OCI-LY1 (cell line): ENCODE data around the gene FCSK.

Experiments used
- H2AFZ ChIP-seq: fragments of 200-600 bp; sonication (generic), shearing (Covaris generic); 2 replicates; pipeline ENCODE4 v1.6.0; 2014; ENCODE audit warnings: antibody characterized with exemption, mild to moderate bottlenecking, low read length
- H3F3A ChIP-seq: fragments of 200-600 bp; sonication (generic), shearing (Covaris generic); 2 replicates; pipeline ENCODE4 v1.6.0; 2014; ENCODE audit warnings: mild to moderate bottlenecking, antibody characterized with exemption, low read length, moderate library complexity; ENCODE audit not compliant: insufficient read depth
- H3K27ac ChIP-seq: fragments of 200-600 bp; sonication (generic); 2 replicates; pipeline ENCODE4 v1.5.1; 2014; ENCODE audit warnings: low read length, mixed run types, mild to moderate bottlenecking, low read depth; ENCODE audit not compliant: poor library complexity, severe bottlenecking
- H3K27me3 ChIP-seq: fragments of 200-600 bp; sonication (generic); 2 replicates; pipeline ENCODE4 v1.6.0; 2014; ENCODE audit warnings: antibody characterized with exemption, mild to moderate bottlenecking, low read length, moderate library complexity; ENCODE audit not compliant: insufficient read depth
- H3K36me3 ChIP-seq: fragments of 200-600 bp; sonication (generic); 2 replicates; pipeline ENCODE4 v1.6.1; 2014; ENCODE audit warnings: mild to moderate bottlenecking, antibody characterized with exemption, low read length, moderate library complexity, mixed read lengths; ENCODE audit not compliant: insufficient read depth
- H3K4me1 ChIP-seq: fragments of 200-600 bp; sonication (generic); 2 replicates; pipeline ENCODE4 v1.5.1; 2014; ENCODE audit warnings: mild to moderate bottlenecking, low read length, moderate library complexity; ENCODE audit not compliant: insufficient read depth, severe bottlenecking
- H3K4me2 ChIP-seq: fragments of 200-600 bp; sonication (generic), shearing (Covaris generic); 2 replicates; pipeline ENCODE4 v1.6.1; 2014; ENCODE audit warnings: low read length
- H3K4me3 ChIP-seq: fragments of 200-600 bp; sonication (generic); 2 replicates; pipeline ENCODE4 v1.5.1; 2014; ENCODE audit warnings: low read length, low read depth, mild to moderate bottlenecking, mixed read lengths; ENCODE audit not compliant: poor library complexity, severe bottlenecking
- H3K79me2 ChIP-seq: fragments of 200-600 bp; shearing (Covaris generic); 2 replicates; pipeline ENCODE4 v1.6.1; 2016; ENCODE audit warnings: mixed run types, low read length, mixed read lengths; ENCODE audit not compliant: insufficient read depth
- H3K9ac ChIP-seq: fragments of 200-600 bp; sonication (generic), shearing (Covaris generic); 2 replicates; pipeline ENCODE4 v1.6.1; 2014; ENCODE audit warnings: mild to moderate bottlenecking, low read length, mixed read lengths
- H3K9me2 ChIP-seq: fragments of 200-600 bp; sonication (generic), shearing (Covaris generic); 2 replicates; pipeline ENCODE4 v1.6.1; 2014; ENCODE audit warnings: low read depth, mild to moderate bottlenecking, low read length, mixed read lengths
- H3K9me3 ChIP-seq: fragments of 200-600 bp; shearing (Covaris generic); 2 replicates; pipeline ENCODE4 v1.6.1; 2014; ENCODE audit warnings: low read length, mixed read lengths
- H4K20me1 ChIP-seq: fragments of 200-600 bp; sonication (generic), shearing (Covaris generic); 2 replicates; pipeline ENCODE4 v1.6.0; 2016; ENCODE audit warnings: mild to moderate bottlenecking, low read length; ENCODE audit not compliant: insufficient read depth
- CTCF ChIP-seq: fragments of 200-600 bp; sonication (generic), shearing (Covaris generic); IDR thresholded peaks from 2 replicates; pipeline ENCODE4 v1.5.1; 2017; ENCODE audit warnings: mild to moderate bottlenecking, antibody characterized with exemption, low read length, moderate library complexity, mixed read lengths
- EZH2 ChIP-seq: fragments of 200-600 bp; sonication (generic), shearing (Covaris generic); IDR thresholded peaks from 2 replicates; pipeline ENCODE4 v1.8.0; 2017; ENCODE audit warnings: borderline replicate concordance, mixed run types, mild to moderate bottlenecking, antibody characterized with exemption, low read length, moderate library complexity, mixed read lengths

The FCSK gene

GRCh38 chr16:70434484-70435260, 19.7 kb upstream of the FCSK start:
- no peak overlapping the region for H3K4me3 ChIP-seq
- H3K27me3 ChIP-seq: no peaks in the 10 kb centered on the region
- H2AFZ ChIP-seq: no peak overlapping the region
- H4K20me1 ChIP-seq: no peaks in the 10 kb centered on the region
- no peaks in the 10 kb centered on the region for H3K9me2 ChIP-seq
- no peak overlapping the region; the same call in 1 of the 2 replicates for H3K4me2 ChIP-seq
- H3K27ac ChIP-seq: peak overlapping the region; percentile 100
- no peak overlapping the region for H3K9ac ChIP-seq
- peaks cover 6% of the 10 kb centered on the region; the same call in 1 of the 2 replicates for H3K36me3 ChIP-seq
- H3K9me3 ChIP-seq: no peaks in the 10 kb centered on the region
- TF ChIP-seq CTCF (no peak), EZH2 (no peak)
- peaks cover 79% of the 10 kb centered on the region for H3K4me1 ChIP-seq
- peaks cover 15% of the 10 kb centered on the region for H3F3A ChIP-seq
- peaks cover 9% of the 10 kb centered on the region; the same call in 1 of the 2 replicates for H3K79me2 ChIP-seq

- Histone ChIP-seq H3K9me3 (no peaks in the 10 kb centered on the region), H3K4me3 (peak overlapping the region; percentile 78), H3F3A (no peaks in the 10 kb centered on the region), H3K36me3 (peaks cover 6% of the 10 kb centered on the region; the same call in 1 of the 2 replicates), H3K9ac (peak overlapping the region; percentile 71; the same call in 1 of the 2 replicates), H3K9me2 (no peaks in the 10 kb centered on the region), H3K4me2 (peak overlapping the region; percentile 71), H3K27me3 (no peaks in the 10 kb centered on the region), H2AFZ (no peak overlapping the region), H3K4me1 (peaks cover 62% of the 10 kb centered on the region), H3K27ac (peak overlapping the region; percentile 59), H3K79me2 (peaks cover 9% of the 10 kb centered on the region; the same call in 1 of the 2 replicates), H4K20me1 (no peaks in the 10 kb centered on the region)
- TF ChIP-seq CTCF (no peak), EZH2 (no peak)
Measured at GRCh38 chr16:70437017-70437581, 17.3 kb upstream of the FCSK start.

- Histone ChIP-seq H3K9ac (peak overlapping the region; percentile 71), H3K27ac (peak overlapping the region; percentile 59), H3K79me2 (peaks cover 9% of the 10 kb centered on the region; the same call in 1 of the 2 replicates), H3K4me2 (peak overlapping the region; percentile 71), H3K4me3 (peak overlapping the region; percentile 78), H2AFZ (no peak overlapping the region), H4K20me1 (no peaks in the 10 kb centered on the region), H3F3A (no peaks in the 10 kb centered on the region), H3K9me3 (no peaks in the 10 kb centered on the region), H3K36me3 (peaks cover 6% of the 10 kb centered on the region; the same call in 1 of the 2 replicates), H3K27me3 (no peaks in the 10 kb centered on the region), H3K4me1 (peaks cover 54% of the 10 kb centered on the region), H3K9me2 (no peaks in the 10 kb centered on the region)
- TF ChIP-seq EZH2: no peak
- no peak for TF ChIP-seq CTCF
Measured at GRCh38 chr16:70437582-70438557, 16.5 kb upstream of the FCSK start.
